HEK293 (cell line): ENCODE measurements around the gene STAB2.

Experiments used
- CTCF ChIA-PET: fragments of 350-600 bp; formaldehyde crosslinking; extraction: SDS; loops from one replicate; lab custom pipeline; 2021; ENCODE audit warnings: antibody characterized with exemption; lab: Yijun Ruan, JAX
- POLR2A ChIA-PET: fragments of 300-600 bp; formaldehyde crosslinking; extraction: SDS; loops from one replicate; lab custom pipeline; 2020; ENCODE audit warnings: antibody characterized with exemption, inconsistent platforms; lab: Yijun Ruan, JAX
- H3K27ac ChIP-seq: fragments of 200-500 bp; sonication (Bioruptor generic); 2 replicates; pipeline ENCODE4 v1.5.1; 2014; ENCODE audit warnings: low read depth, low read length, control low read depth, inconsistent platforms; ENCODE audit errors: extremely low read depth
- H3K36me3 ChIP-seq, 2 experiments: fragments of 200-500 bp in 1 of 2; sonication (Bioruptor generic) in 1 of 2; 1 replicate in 1 of 2; 2 replicates in 1 of 2; pipeline ENCODE4 v1.5.1; 2014 to 2017; ENCODE audit warnings: inconsistent platforms in 2 of 2, low read length in 2 of 2; ENCODE audit not compliant: control insufficient read depth in 2 of 2, insufficient read depth in 1 of 2
- H3K4me1 ChIP-seq: fragments of 200-500 bp; sonication (Bioruptor generic); 2 replicates; pipeline ENCODE4 v1.5.1; 2014; ENCODE audit warnings: mild to moderate bottlenecking, low read length, inconsistent platforms; ENCODE audit not compliant: control insufficient read depth, insufficient read depth
- H3K4me3 ChIP-seq: 2 replicates; pipeline ENCODE4 v1.5.1; 2011; ENCODE audit warnings: low read depth, mild to moderate bottlenecking, control low read depth, low read length, moderate library complexity
- H3K9me3 ChIP-seq: fragments of 200-500 bp; sonication (Bioruptor generic); 2 replicates; pipeline ENCODE4 v1.5.1; 2014; ENCODE audit warnings: low read depth, low read length, inconsistent platforms; ENCODE audit not compliant: control insufficient read depth, insufficient read depth
- BCL11B ChIP-seq: fragments of 450-650 bp; formaldehyde crosslinking; IDR thresholded peaks from 2 replicates; pipeline ENCODE4 v1.5.1; 2016; ENCODE audit warnings: low read depth, missing biosample characterization, missing genetic modification characterization
- CTCF ChIP-seq: fragments of 450-650 bp; formaldehyde crosslinking; IDR thresholded peaks from 2 replicates; pipeline ENCODE4 v1.5.1; 2016; ENCODE audit warnings: missing biosample characterization, missing genetic modification characterization
- ELK4 ChIP-seq: IDR thresholded peaks from 2 replicates; pipeline ENCODE4 v1.6.1; 2011; ENCODE audit warnings: mild to moderate bottlenecking, low read depth, low read length, borderline replicate concordance
- OSR2 ChIP-seq: fragments of 450-650 bp; formaldehyde crosslinking; IDR thresholded peaks from 2 replicates; pipeline ENCODE4 v1.5.1; 2016; ENCODE audit warnings: missing biosample characterization, missing genetic modification characterization
- ZNF146 ChIP-seq: fragments of 450-650 bp; formaldehyde crosslinking; IDR thresholded peaks from 2 replicates; pipeline ENCODE4 v1.5.1; 2016; ENCODE audit warnings: missing biosample characterization, missing genetic modification characterization
- ZNF2 ChIP-seq: fragments of 450-650 bp; formaldehyde crosslinking; IDR thresholded peaks from 2 replicates; pipeline ENCODE4 v1.5.1; 2016; ENCODE audit warnings: missing biosample characterization, missing genetic modification characterization
- ZNF311 ChIP-seq: fragments of 450-650 bp; formaldehyde crosslinking; IDR thresholded peaks from 2 replicates; pipeline ENCODE4 v1.5.1; 2017; ENCODE audit warnings: missing biosample characterization, missing genetic modification characterization, borderline replicate concordance
- ZNF37A ChIP-seq: fragments of 450-650 bp; IDR thresholded peaks from 2 replicates; pipeline ENCODE4 v1.5.1; 2018; ENCODE audit warnings: missing biosample characterization, missing genetic modification characterization
- ZNF473 ChIP-seq: fragments of 450-650 bp; formaldehyde crosslinking; IDR thresholded peaks from 2 replicates; pipeline ENCODE4 v1.5.1; 2017; ENCODE audit warnings: missing biosample characterization, missing genetic modification characterization
- ZNF621 ChIP-seq: fragments of 450-650 bp; formaldehyde crosslinking; IDR thresholded peaks from 2 replicates; pipeline ENCODE4 v1.5.1; 2017; ENCODE audit warnings: missing biosample characterization, missing genetic modification characterization
- ZNF677 ChIP-seq: fragments of 450-650 bp; IDR thresholded peaks from 2 replicates; pipeline ENCODE4 v1.5.0; 2018; ENCODE audit warnings: missing biosample characterization, mild to moderate bottlenecking, missing genetic modification characterization, moderate library complexity
- ZNF776 ChIP-seq: fragments of 450-650 bp; formaldehyde crosslinking; IDR thresholded peaks from 2 replicates; pipeline ENCODE4 v1.5.0; 2017; ENCODE audit warnings: missing biosample characterization, missing genetic modification characterization, borderline replicate concordance
- ZNF777 ChIP-seq: fragments of 450-650 bp; formaldehyde crosslinking; IDR thresholded peaks from 2 replicates; pipeline ENCODE4 v1.5.1; 2017; ENCODE audit warnings: missing biosample characterization, missing genetic modification characterization, borderline replicate concordance
- ZNF785 ChIP-seq: fragments of 450-650 bp; formaldehyde crosslinking; IDR thresholded peaks from 2 replicates; pipeline ENCODE4 v1.5.1; 2016; ENCODE audit warnings: missing biosample characterization, missing genetic modification characterization
- ZSCAN16 ChIP-seq: fragments of 450-650 bp; formaldehyde crosslinking; IDR thresholded peaks from 2 replicates; pipeline ENCODE4 v1.5.1; 2016; ENCODE audit warnings: missing biosample characterization, missing genetic modification characterization
- TF ChIP-seq, protein P1 (sequence below): fragments of 450-650 bp; formaldehyde crosslinking; IDR thresholded peaks from 2 replicates; pipeline ENCODE4 v1.5.1; 2016; ENCODE audit warnings: missing biosample characterization, missing genetic modification characterization, low read depth
- TF ChIP-seq, protein P2 (sequence below): fragments of 450-650 bp; formaldehyde crosslinking; IDR thresholded peaks from 2 replicates; pipeline ENCODE4 v1.5.1; 2017; ENCODE audit warnings: missing biosample characterization, missing genetic modification characterization

The STAB2 gene

DNA sequence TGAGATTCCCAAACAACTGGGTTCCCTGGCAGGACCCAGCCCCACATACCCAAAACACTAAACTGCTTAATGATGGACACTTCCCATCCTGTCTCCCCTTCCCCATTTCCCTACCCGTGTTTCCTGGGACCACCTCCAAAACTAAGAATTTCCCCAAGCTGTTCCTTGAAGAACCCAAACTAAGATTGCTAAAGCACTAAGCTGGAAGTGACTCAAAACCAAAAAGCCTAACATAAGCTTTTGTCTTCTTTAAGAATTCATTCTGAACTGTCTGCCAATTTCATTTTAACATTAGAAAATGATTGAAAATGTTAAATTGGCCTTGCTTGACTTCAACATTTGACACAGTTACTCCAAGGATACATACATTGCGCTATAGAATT lies 29.5 kb upstream of the STAB2 start (continued):
- TF ChIP-seq, protein P1, sequence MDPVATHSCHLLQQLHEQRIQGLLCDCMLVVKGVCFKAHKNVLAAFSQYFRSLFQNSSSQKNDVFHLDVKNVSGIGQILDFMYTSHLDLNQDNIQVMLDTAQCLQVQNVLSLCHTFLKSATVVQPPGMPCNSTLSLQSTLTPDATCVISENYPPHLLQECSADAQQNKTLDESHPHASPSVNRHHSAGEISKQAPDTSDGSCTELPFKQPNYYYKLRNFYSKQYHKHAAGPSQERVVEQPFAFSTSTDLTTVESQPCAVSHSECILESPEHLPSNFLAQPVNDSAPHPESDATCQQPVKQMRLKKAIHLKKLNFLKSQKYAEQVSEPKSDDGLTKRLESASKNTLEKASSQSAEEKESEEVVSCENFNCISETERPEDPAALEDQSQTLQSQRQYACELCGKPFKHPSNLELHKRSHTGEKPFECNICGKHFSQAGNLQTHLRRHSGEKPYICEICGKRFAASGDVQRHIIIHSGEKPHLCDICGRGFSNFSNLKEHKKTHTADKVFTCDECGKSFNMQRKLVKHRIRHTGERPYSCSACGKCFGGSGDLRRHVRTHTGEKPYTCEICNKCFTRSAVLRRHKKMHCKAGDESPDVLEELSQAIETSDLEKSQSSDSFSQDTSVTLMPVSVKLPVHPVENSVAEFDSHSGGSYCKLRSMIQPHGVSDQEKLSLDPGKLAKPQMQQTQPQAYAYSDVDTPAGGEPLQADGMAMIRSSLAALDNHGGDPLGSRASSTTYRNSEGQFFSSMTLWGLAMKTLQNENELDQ = no peak
- TF ChIP-seq ZNF2 (no peak), ZNF146 (tag by site-specific recombination) (no peak), ZNF776 (no peak), ELK4 (no peak), OSR2 (tag by site-specific recombination) (no peak), ZNF777 (no peak), ZNF785 (tag by site-specific recombination) (no peak)

DNA sequence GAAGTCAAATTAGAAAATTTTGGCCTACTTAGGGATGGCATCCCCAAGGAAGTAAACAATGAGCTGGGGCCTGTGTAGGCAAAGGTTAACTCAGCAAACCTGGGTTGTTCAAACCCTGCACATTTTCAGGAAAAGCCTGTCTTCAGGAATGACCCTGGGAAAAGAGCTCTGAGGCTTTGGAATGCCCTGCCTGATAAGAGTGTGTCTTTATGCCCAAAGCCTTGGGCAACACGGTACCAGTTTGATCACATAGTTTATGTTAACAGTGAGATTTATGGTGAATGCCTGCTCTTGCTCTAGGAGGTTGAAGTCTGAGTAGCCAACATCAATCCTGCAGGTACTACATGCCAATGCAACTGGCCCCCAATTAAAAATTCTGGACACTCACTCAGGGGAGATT lies 28.2 kb upstream of the STAB2 start:
- no peaks in the 10 kb centered on the region for H3K4me1 ChIP-seq
- H3K36me3 ChIP-seq = no peaks in the 10 kb centered on the region
- no peak overlapping the region for H3K4me3 ChIP-seq
- TF ChIP-seq ZNF37A (no peak), ZNF473 (no peak), ZNF677 (no peak), ZNF621 (tag by site-specific recombination) (no peak), ZSCAN16 (no peak), CTCF (tag by site-specific recombination) (no peak), ZNF311 (tag by site-specific recombination) (no peak), BCL11B (tag by site-specific recombination) (no peak)
- TF ChIP-seq, protein P2, sequence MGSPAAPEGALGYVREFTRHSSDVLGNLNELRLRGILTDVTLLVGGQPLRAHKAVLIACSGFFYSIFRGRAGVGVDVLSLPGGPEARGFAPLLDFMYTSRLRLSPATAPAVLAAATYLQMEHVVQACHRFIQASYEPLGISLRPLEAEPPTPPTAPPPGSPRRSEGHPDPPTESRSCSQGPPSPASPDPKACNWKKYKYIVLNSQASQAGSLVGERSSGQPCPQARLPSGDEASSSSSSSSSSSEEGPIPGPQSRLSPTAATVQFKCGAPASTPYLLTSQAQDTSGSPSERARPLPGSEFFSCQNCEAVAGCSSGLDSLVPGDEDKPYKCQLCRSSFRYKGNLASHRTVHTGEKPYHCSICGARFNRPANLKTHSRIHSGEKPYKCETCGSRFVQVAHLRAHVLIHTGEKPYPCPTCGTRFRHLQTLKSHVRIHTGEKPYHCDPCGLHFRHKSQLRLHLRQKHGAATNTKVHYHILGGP (tag by site-specific recombination) = no peak
- TF ChIP-seq, protein P1 = no peak
- ChIA-PET CTCF (interaction anchor here (3.2 kb wide), 1 partner anchor 10 kb away, joined by 16 read pairs; no protein-coding TSS in a partner anchor), POLR2A (no interaction called here)
- H3K9me3 ChIP-seq = no peaks in the 10 kb centered on the region
- H3K27ac ChIP-seq = no peak overlapping the region
